B cell (primary cell): ENCODE data around the gene NPIPA7.
"Not testable (repeated sequence)": the region's sequence is repeated elsewhere in the genome, so short reads cannot be mapped to it uniquely, and the experiment has no call there.

ENCODE experiments used
- EZH2 ChIP-seq: IDR thresholded peaks from 2 replicates; pipeline ENCODE4 v1.6.1; 2012; ENCODE audit warnings: borderline replicate concordance, low read depth, mild to moderate bottlenecking, moderate library complexity, low read length; ENCODE audit not compliant: insufficient read depth, poor library complexity, severe bottlenecking
- TF ChIP-seq, protein P1 (sequence below): fragments of 200-600 bp; IDR thresholded peaks from one replicate; pipeline ENCODE4 v1.8.0; 2022; ENCODE audit warnings: antibody characterized with exemption, mild to moderate bottlenecking

GRCh38 chr16:16378840-16379239 is at the start of gene NPIPA7:
- TF ChIP-seq, protein P1, sequence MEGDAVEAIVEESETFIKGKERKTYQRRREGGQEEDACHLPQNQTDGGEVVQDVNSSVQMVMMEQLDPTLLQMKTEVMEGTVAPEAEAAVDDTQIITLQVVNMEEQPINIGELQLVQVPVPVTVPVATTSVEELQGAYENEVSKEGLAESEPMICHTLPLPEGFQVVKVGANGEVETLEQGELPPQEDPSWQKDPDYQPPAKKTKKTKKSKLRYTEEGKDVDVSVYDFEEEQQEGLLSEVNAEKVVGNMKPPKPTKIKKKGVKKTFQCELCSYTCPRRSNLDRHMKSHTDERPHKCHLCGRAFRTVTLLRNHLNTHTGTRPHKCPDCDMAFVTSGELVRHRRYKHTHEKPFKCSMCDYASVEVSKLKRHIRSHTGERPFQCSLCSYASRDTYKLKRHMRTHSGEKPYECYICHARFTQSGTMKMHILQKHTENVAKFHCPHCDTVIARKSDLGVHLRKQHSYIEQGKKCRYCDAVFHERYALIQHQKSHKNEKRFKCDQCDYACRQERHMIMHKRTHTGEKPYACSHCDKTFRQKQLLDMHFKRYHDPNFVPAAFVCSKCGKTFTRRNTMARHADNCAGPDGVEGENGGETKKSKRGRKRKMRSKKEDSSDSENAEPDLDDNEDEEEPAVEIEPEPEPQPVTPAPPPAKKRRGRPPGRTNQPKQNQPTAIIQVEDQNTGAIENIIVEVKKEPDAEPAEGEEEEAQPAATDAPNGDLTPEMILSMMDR: not testable (repeated sequence)
- not testable (repeated sequence) for TF ChIP-seq EZH2
